ENCODE data around the gene NFE2L3. TPM values are rescaled to one million over a fixed set of nuclear protein-coding genes. Genes with fewer than 3 reads are reported as not detected.

NFE2L3 gene
- total and polyA plus RNA-seq, 9 of the 15 experiments (the other 6 are each of a cell fraction or from before 2014, with no cell fraction given) = 2.9 to 16.9 (median 12.4) TPM

- TF ChIP-seq GTF3C2 (IDR thresholded peaks at IDR 0.05; ENCODE audit: borderline replicate concordance, extremely low read depth, insufficient read length) (no peak), HDAC2 (IDR thresholded peaks at IDR 0.05) (no peak), CTCF (IDR thresholded peaks at IDR 0.05 in 2 of 3, conservative IDR thresholded peaks at IDR 0.05 in 1 of 3; ENCODE audit: insufficient read depth in 2 of 3, low read depth in 1 of 3, low read length in 3 of 3) (no peak), MEF2D (tag; conservative IDR thresholded peaks at IDR 0.05; ENCODE audit: low read depth) (no peak), RAD21 (CRISPR knock-in tag; conservative IDR thresholded peaks at IDR 0.05 in 1 of 2, IDR thresholded peaks at IDR 0.05 in 1 of 2) (no peak), SP1 (CRISPR knock-in tag; IDR thresholded peaks at IDR 0.05) (peak; percentile 45; the same call in 1 of the 2 replicates), ZC3H11A (IDR thresholded peaks at IDR 0.05; ENCODE audit: low read depth, low read length) (no peak), CBX8 (IDR thresholded peaks at IDR 0.05; ENCODE audit: borderline replicate concordance, extremely low read depth, low read depth, low read length, poor library complexity, severe bottlenecking) (no peak), HLTF (IDR thresholded peaks at IDR 0.05) (no peak), ZNF75A (CRISPR knock-in tag; IDR thresholded peaks at IDR 0.05) (no peak), CHD2 (IDR thresholded peaks at IDR 0.05; ENCODE audit: low read depth, low read length) (no peak; the same call in 1 of the 2 replicates), GTF2A2 (tag; IDR thresholded peaks at IDR 0.05) (no peak), PCBP2 (IDR thresholded peaks at IDR 0.05; ENCODE audit: low read depth, low read length, poor library complexity, severe bottlenecking) (no peak), ZNF740 (CRISPR knock-in tag; IDR thresholded peaks at IDR 0.05) (peak; percentile 17; the same call in 1 of the 2 replicates), ZNF740 (tag; IDR thresholded peaks at IDR 0.05) (no peak), HDAC1 (IDR thresholded peaks at IDR 0.05) (0 out of 4 replicates have a peak, but pooled peaks of 1 of the 2 experiments have one; percentile 12), BRF1 (IDR thresholded peaks at IDR 0.05; ENCODE audit: borderline replicate concordance, extremely low read depth, insufficient read length) (no peak), HOMEZ (CRISPR knock-in tag; IDR thresholded peaks at IDR 0.05) (no peak)
Observed at GRCh38 chr7:26202019-26202990, 50.3 kb downstream of the NFE2L3 start (continued).
